PC-9 (cell line): Measurements from ENCODE around the gene LENG8. TPM values are rescaled to one million over a fixed set of nuclear protein-coding genes. Genes with fewer than 3 reads are reported as not detected.

Source experiments
- BruUV-seq: library from RNA; stranded (reverse); fragments of 400-500 nt; replicated peaks from 2 replicates; lab custom pipeline; 2021; lab: Mats Ljungman, UMichigan
- CTCF ChIA-PET: fragments of 300-600 bp; sonication (Branson Sonifier 250); formaldehyde crosslinking; loops from one replicate; lab custom pipeline; 2022; ENCODE audit warnings: antibody characterized with exemption; lab: Charles Lee
- POLR2A ChIA-PET: fragments of 300-600 bp; sonication (Branson Sonifier 250); formaldehyde crosslinking; loops from one replicate; lab custom pipeline; 2022; ENCODE audit warnings: antibody characterized with exemption; ENCODE audit not compliant: unreplicated experiment; lab: Charles Lee
- DNase-seq, 2 experiments: peaks; one replicate each; pipeline versions ENCODE4 v3.0.0 to v3.0.0-alpha.2; 2015 to 2022; ENCODE audit warnings: mixed read lengths in 1 of 2
- H2AFZ ChIP-seq: fragments of 200-600 bp; sonication (generic); 2 replicates; pipeline ENCODE4 v1.8.1; 2017; ENCODE audit warnings: antibody characterized with exemption
- H3F3A ChIP-seq: fragments of 200-600 bp; sonication (generic); 2 replicates; pipeline ENCODE4 v1.8.1; 2017; ENCODE audit warnings: antibody characterized with exemption, mild to moderate bottlenecking, low read depth; ENCODE audit not compliant: insufficient read depth
- H3K27ac ChIP-seq: fragments of 200-600 bp; sonication (generic); 2 replicates; pipeline ENCODE4 v1.6.1; 2016; ENCODE audit warnings: mixed run types
- H3K27me3 ChIP-seq: fragments of 200-600 bp; sonication (generic); 2 replicates; pipeline ENCODE4 v1.6.1; 2016; ENCODE audit warnings: low read depth, mixed run types; ENCODE audit not compliant: insufficient read depth
- H3K36me3 ChIP-seq: fragments of 200-600 bp; sonication (generic); 2 replicates; pipeline ENCODE4 v1.6.1; 2016; ENCODE audit warnings: low read depth, mixed run types
- H3K4me1 ChIP-seq: fragments of 200-600 bp; sonication (generic); replicated peaks from 2 replicates; pipeline ENCODE4 v1.6.1; 2016; ENCODE audit warnings: mixed run types; ENCODE audit not compliant: insufficient read depth
- H3K4me2 ChIP-seq: fragments of 200-600 bp; sonication (generic); 2 replicates; pipeline ENCODE4 v1.6.1; 2017; ENCODE audit warnings: mixed run types
- H3K4me3 ChIP-seq: fragments of 200-600 bp; sonication (generic); 2 replicates; pipeline ENCODE4 v1.6.1; 2016; ENCODE audit warnings: mixed run types
- H3K79me2 ChIP-seq: fragments of 200-600 bp; sonication (generic); 2 replicates; pipeline ENCODE4 v1.6.1; 2017; ENCODE audit warnings: low read depth, mixed run types
- H3K9me2 ChIP-seq: fragments of 200-600 bp; sonication (generic); 2 replicates; pipeline ENCODE4 v1.8.1; 2017; ENCODE audit warnings: mild to moderate bottlenecking; ENCODE audit not compliant: insufficient read depth
- H3K9me3 ChIP-seq: fragments of 200-600 bp; sonication (generic); 2 replicates; pipeline ENCODE4 v1.8.1; 2016; ENCODE audit warnings: low read depth; ENCODE audit not compliant: insufficient read depth
- H4K20me1 ChIP-seq: fragments of 200-600 bp; sonication (generic); 2 replicates; pipeline ENCODE4 v1.8.1; 2017; ENCODE audit not compliant: insufficient read depth
- CTCF ChIP-seq: fragments of 200-600 bp; sonication (generic); conservative IDR thresholded peaks from 2 replicates; pipeline ENCODE4 v1.6.1; 2017; ENCODE audit warnings: mixed run types, antibody characterized with exemption, mild to moderate bottlenecking, moderate library complexity
- EZH2 ChIP-seq: fragments of 200-600 bp; sonication (generic); IDR thresholded peaks from 2 replicates; pipeline ENCODE4 v1.8.0; 2017; ENCODE audit warnings: antibody characterized with exemption, low read depth
- intact Hi-C: fragments of 100-400 bp; cut with micrococcal nuclease; formaldehyde crosslinking; loops from one replicate; pipeline ENCODE4 v1.10.0; 2022; ENCODE audit not compliant: unreplicated experiment
- total RNA-seq: library from RNA; stranded (reverse); gene quantifications from 2 replicates; pipeline ENCODE4 v1.2.3, GENCODE V29; 2021

The LENG8 gene
- total RNA-seq, 1 experiment from 2014 or later: 274 TPM

GRCh38 chr19:54422136-54422535 lies 26.9 kb upstream of the LENG8 start:
- ChIA-PET CTCF (interaction anchor here (0.8 kb wide), 1 partner anchor 25 kb away, joined by 6 read pairs; no protein-coding TSS in a partner anchor), POLR2A (no interaction called here)
- intact Hi-C loops: no loop called here
- H3K4me2 ChIP-seq: no peak overlapping the region
- H2AFZ ChIP-seq: no peak overlapping the region
- H3K27ac ChIP-seq: no peak overlapping the region
- no peaks in the 10 kb centered on the region for H3K9me2 ChIP-seq
- H3K4me1 ChIP-seq: peaks cover 12% of the 10 kb centered on the region
- no peak for DNase-seq
- BruUV-seq: no TSS peak
- peaks cover 59% of the 10 kb centered on the region for H3K27me3 ChIP-seq
- H3K79me2 ChIP-seq: no peaks in the 10 kb centered on the region
- no peak overlapping the region for H3K4me3 ChIP-seq
- no peaks in the 10 kb centered on the region for H3K9me3 ChIP-seq
- H4K20me1 ChIP-seq: no peaks in the 10 kb centered on the region
- no peaks in the 10 kb centered on the region for H3K36me3 ChIP-seq
- TF ChIP-seq EZH2 (no peak), CTCF (no peak)
- H3F3A ChIP-seq: peaks cover 8% of the 10 kb centered on the region; the same call in 1 of the 2 replicates

- Histone ChIP-seq H3K4me2 (no peak overlapping the region), H3K36me3 (no peaks in the 10 kb centered on the region), H3K4me3 (no peak overlapping the region), H3K4me1 (peaks cover 12% of the 10 kb centered on the region), H2AFZ (no peak overlapping the region), H4K20me1 (no peaks in the 10 kb centered on the region), H3K9me3 (no peaks in the 10 kb centered on the region), H3K79me2 (no peaks in the 10 kb centered on the region), H3K9me2 (no peaks in the 10 kb centered on the region), H3F3A (peaks cover 3% of the 10 kb centered on the region; the same call in 1 of the 2 replicates), H3K27me3 (peaks cover 41% of the 10 kb centered on the region), H3K27ac (no peak overlapping the region)
- intact Hi-C loops: no loop called here
- ChIA-PET POLR2A (no interaction called here), CTCF (no interaction called here)
- no TSS peak for BruUV-seq
- no peak for TF ChIP-seq CTCF
- no peak for DNase-seq
Observed at GRCh38 chr19:54424201-54424600, 24.8 kb upstream of the LENG8 start.

GRCh38 chr19:54424660-54425381 lies 24.2 kb upstream of the LENG8 start:
- H3K9me3 ChIP-seq: no peaks in the 10 kb centered on the region
- H3K9me2 ChIP-seq: no peaks in the 10 kb centered on the region
- H3K4me1 ChIP-seq: peaks cover 12% of the 10 kb centered on the region
- POLR2A ChIA-PET: no interaction called here
- H3F3A ChIP-seq: peaks cover 3% of the 10 kb centered on the region; the same call in 1 of the 2 replicates
- H2AFZ ChIP-seq: no peak overlapping the region
- no peaks in the 10 kb centered on the region for H3K36me3 ChIP-seq
- H3K4me2 ChIP-seq: no peak overlapping the region
- peaks cover 38% of the 10 kb centered on the region for H3K27me3 ChIP-seq
- no peak for DNase-seq
- no peaks in the 10 kb centered on the region for H3K79me2 ChIP-seq
- BruUV-seq: no TSS peak
- H4K20me1 ChIP-seq: no peaks in the 10 kb centered on the region
- no peak overlapping the region for H3K27ac ChIP-seq
- intact Hi-C loops: no loop called here
- no peak overlapping the region for H3K4me3 ChIP-seq
- CTCF ChIA-PET: no interaction called here
- TF ChIP-seq EZH2 (no peak), CTCF (no peak)
